Endothelial cell of umbilical vein (primary cell): Measurements from ENCODE around the gene SHOX. TPM values are rescaled to one million over a fixed set of nuclear protein-coding genes. Genes with fewer than 3 reads are reported as not detected.
"Not testable (repeated sequence)": the region's sequence is repeated elsewhere in the genome, so short reads cannot be mapped to it uniquely, and the experiment has no call there.

Experiments used
- BruUV-seq: library from RNA; stranded (reverse); fragments of 400-500 nt; replicated peaks from 2 replicates; lab custom pipeline; 2021; lab: Mats Ljungman, UMichigan
- CTCF ChIA-PET: fragments of 300-600, 350-600 bp; sonication (Branson Sonifier 250); formaldehyde crosslinking; loops from one replicate; lab custom pipeline; 2021; ENCODE audit warnings: antibody characterized with exemption, inconsistent platforms; lab: Charles Lee
- POLR2A ChIA-PET: fragments of 300-600, 350-600 bp; sonication (Branson Sonifier 250); formaldehyde crosslinking; loops from one replicate; lab custom pipeline; 2021; ENCODE audit warnings: antibody characterized with exemption, inconsistent platforms; lab: Charles Lee
- DNase-seq: peaks from one replicate; pipeline ENCODE4 v3.0.0-alpha.2; 2011; ENCODE audit warnings: low read depth, low spot score
- FAIRE-seq: peaks from 2 replicates; lab custom pipeline; 2011; peaks lifted over from hg19 to GRCh38; lab: Jason Lieb, UNC
- H2AFZ ChIP-seq: 2 replicates; pipeline ENCODE4 v1.6.0; 2012; ENCODE audit warnings: low read depth, low read length, control low read depth, inconsistent platforms
- H3K27ac ChIP-seq: 2 replicates; pipeline ENCODE4 v1.5.1; 2011; ENCODE audit warnings: low read depth, mild to moderate bottlenecking, control low read depth, low read length, moderate library complexity; ENCODE audit not compliant: insufficient read depth
- H3K27me3 ChIP-seq, 2 experiments: 2 replicates each; pipeline versions ENCODE4 v1.6.0 to v1.6.1; 2011; ENCODE audit warnings: low read length in 2 of 2, mixed read lengths in 1 of 2; ENCODE audit not compliant: control insufficient read depth in 2 of 2, insufficient read depth in 2 of 2
- H3K36me3 ChIP-seq, 2 experiments: 2 replicates in 1 of 2; 3 replicates in 1 of 2; pipeline ENCODE4 v1.5.1; 2011; ENCODE audit warnings: low read length in 2 of 2, mild to moderate bottlenecking in 1 of 2, moderate library complexity in 1 of 2; ENCODE audit not compliant: control insufficient read depth in 2 of 2, insufficient read depth in 2 of 2; ENCODE audit errors: extremely low read depth in 1 of 2
- H3K4me1 ChIP-seq: 3 replicates; pipeline ENCODE4 v1.5.1; 2011; ENCODE audit warnings: mild to moderate bottlenecking, low read length; ENCODE audit not compliant: control insufficient read depth, insufficient read depth; ENCODE audit errors: extremely low read depth
- H3K4me2 ChIP-seq: 2 replicates; pipeline ENCODE4 v1.6.1; 2011; ENCODE audit warnings: low read length, control low read depth, mixed read lengths; ENCODE audit not compliant: insufficient read depth
- H3K4me3 ChIP-seq, 3 experiments: fragments of 200-600 bp in 1 of 3; sonication (generic), shearing (Covaris generic) in 1 of 3; replicated peaks in 1 of 3; 2 replicates each; pipeline ENCODE4 v1.5.1; 2011 to 2016; ENCODE audit warnings: control low read depth in 3 of 3, low read length in 3 of 3, mild to moderate bottlenecking in 2 of 3, inconsistent platforms in 1 of 3, low read depth in 1 of 3, moderate library complexity in 1 of 3; ENCODE audit not compliant: insufficient read depth in 1 of 3
- H3K79me2 ChIP-seq: 2 replicates; pipeline ENCODE4 v1.6.0; 2012; ENCODE audit warnings: low read length, inconsistent platforms; ENCODE audit not compliant: control insufficient read depth, insufficient read depth
- H3K9ac ChIP-seq: replicated peaks from 2 replicates; pipeline ENCODE3; 2011; ENCODE audit warnings: low read length, control low read depth; ENCODE audit not compliant: insufficient read depth; ENCODE audit errors: extremely low read depth
- H3K9me1 ChIP-seq: replicated peaks from 3 replicates; pipeline ENCODE4 v1.6.0; 2011; ENCODE audit warnings: mild to moderate bottlenecking, low read length; ENCODE audit not compliant: control insufficient read depth, insufficient read depth; ENCODE audit errors: extremely low read depth
- H3K9me3 ChIP-seq: replicated peaks from 2 replicates; pipeline ENCODE4 v1.5.1; 2012; ENCODE audit warnings: low read length, inconsistent platforms; ENCODE audit not compliant: control insufficient read depth, insufficient read depth
- H4K20me1 ChIP-seq: replicated peaks from 2 replicates; pipeline ENCODE3; 2011; ENCODE audit warnings: mild to moderate bottlenecking, low read length; ENCODE audit not compliant: control insufficient read depth, insufficient read depth; ENCODE audit errors: extremely low read depth
- EZH2 ChIP-seq: IDR thresholded peaks from 2 replicates; pipeline ENCODE4 v1.6.1; 2012; ENCODE audit warnings: borderline replicate concordance, low read depth, mild to moderate bottlenecking, moderate library complexity, low read length, inconsistent platforms; ENCODE audit not compliant: severe bottlenecking
- POLR2A ChIP-seq: IDR thresholded peaks from 2 replicates; pipeline ENCODE4 v1.6.1; 2012; ENCODE audit warnings: low read depth, mild to moderate bottlenecking, control low read depth, low read length
- dilution Hi-C: fragments of 300-500 bp; cut with MboI; formaldehyde crosslinking; loops from one replicate; pipeline ENCODE4 v1.15.0; 2019; ENCODE audit warnings: low sequenced_read_pairs; ENCODE audit not compliant: extremely low pct_ligation_motif_present
- intact Hi-C: fragments of 100-400 bp; cut with micrococcal nuclease; formaldehyde crosslinking; loops from one replicate; pipeline ENCODE4 v1.10.0; 2022
- polyA plus RNA-seq, 4 experiments: library from polyadenylated mRNA; depleted of rRNA in 3 of 4; stranded (reverse) in 3 of 4; unstranded in 1 of 4; fragments of >200 nt; gene quantifications; 2 replicates each; pipeline versions ENCODE4 v1.2.1 to v1.2.3, GENCODE V29; 2011 to 2012; ENCODE audit warnings: missing spikeins in 1 of 4
- total RNA-seq: library from RNA; stranded (reverse); gene quantifications from 2 replicates; pipeline ENCODE4 v1.2.3, GENCODE V29; 2021
- TF ChIP-seq, protein P1 (sequence below), 2 donors: IDR thresholded peaks; 1 replicate in 1 of 2; 2 replicates in 1 of 2; pipeline ENCODE4 v1.5.1; 2011; ENCODE audit warnings: low read length in 2 of 2, mild to moderate bottlenecking in 2 of 2, moderate library complexity in 2 of 2, control low read depth in 1 of 2, inconsistent platforms in 1 of 2, low read depth in 1 of 2; ENCODE audit not compliant: insufficient read depth in 1 of 2; ENCODE audit errors: extremely low read depth in 1 of 2
- TF ChIP-seq, protein P2 (sequence below): IDR thresholded peaks from 2 replicates; pipeline ENCODE4 v1.6.1; 2011; ENCODE audit not compliant: insufficient read depth, insufficient read length

Gene SHOX
- total and polyA plus RNA-seq, 2 donors (not counting 3 experiments of a cell fraction or from before 2014, with no cell fraction given): not detected

DNA sequence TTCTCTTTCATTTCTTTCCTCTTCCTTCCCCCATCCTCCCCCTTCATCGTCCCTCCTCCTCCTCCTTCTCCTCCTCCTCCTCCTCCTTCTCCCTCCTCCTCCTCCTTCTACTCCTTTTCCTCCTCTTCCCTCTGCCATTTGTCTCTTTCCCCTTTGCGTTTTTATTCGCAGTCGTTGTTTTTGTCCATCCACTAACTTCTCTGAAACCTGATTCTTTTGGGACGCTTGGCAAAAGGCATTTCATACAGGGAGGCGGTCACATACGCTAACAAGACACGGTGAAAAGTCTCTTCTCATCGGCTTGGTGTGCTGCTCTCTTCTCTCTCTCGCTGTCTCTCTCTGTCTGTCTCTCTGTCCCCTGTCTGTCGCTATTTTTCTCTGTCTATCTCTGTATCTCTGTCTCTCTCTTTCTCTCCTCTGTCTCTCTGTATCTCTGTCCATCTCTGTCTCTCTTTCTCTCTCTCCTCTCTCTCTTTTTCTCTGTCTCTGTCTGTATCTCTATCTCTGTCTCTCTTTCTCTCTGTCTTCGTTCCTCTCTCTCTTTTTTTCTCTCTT is 5.4 kb upstream of the SHOX start:
- CTCF ChIA-PET: no interaction called here
- Histone ChIP-seq H4K20me1 (no peaks in the 10 kb centered on the region), H3K4me2 (no peak overlapping the region), H3K9me1 (no peaks in the 10 kb centered on the region), H3K79me2 (no peaks in the 10 kb centered on the region), H3K4me1 (no peaks in the 10 kb centered on the region), H3K36me3 (no peaks in the 10 kb centered on the region), H2AFZ (no peak overlapping the region), H3K4me3 (no peak overlapping the region), H3K27ac (no peak overlapping the region), H3K9ac (no peak overlapping the region), H3K9me3 (no peaks in the 10 kb centered on the region), H3K27me3 (peaks cover 15 to 24% of the 10 kb centered on the region in 2 experiments)
- TF ChIP-seq, protein P1, sequence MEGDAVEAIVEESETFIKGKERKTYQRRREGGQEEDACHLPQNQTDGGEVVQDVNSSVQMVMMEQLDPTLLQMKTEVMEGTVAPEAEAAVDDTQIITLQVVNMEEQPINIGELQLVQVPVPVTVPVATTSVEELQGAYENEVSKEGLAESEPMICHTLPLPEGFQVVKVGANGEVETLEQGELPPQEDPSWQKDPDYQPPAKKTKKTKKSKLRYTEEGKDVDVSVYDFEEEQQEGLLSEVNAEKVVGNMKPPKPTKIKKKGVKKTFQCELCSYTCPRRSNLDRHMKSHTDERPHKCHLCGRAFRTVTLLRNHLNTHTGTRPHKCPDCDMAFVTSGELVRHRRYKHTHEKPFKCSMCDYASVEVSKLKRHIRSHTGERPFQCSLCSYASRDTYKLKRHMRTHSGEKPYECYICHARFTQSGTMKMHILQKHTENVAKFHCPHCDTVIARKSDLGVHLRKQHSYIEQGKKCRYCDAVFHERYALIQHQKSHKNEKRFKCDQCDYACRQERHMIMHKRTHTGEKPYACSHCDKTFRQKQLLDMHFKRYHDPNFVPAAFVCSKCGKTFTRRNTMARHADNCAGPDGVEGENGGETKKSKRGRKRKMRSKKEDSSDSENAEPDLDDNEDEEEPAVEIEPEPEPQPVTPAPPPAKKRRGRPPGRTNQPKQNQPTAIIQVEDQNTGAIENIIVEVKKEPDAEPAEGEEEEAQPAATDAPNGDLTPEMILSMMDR (IDR thresholded peaks at IDR 0.05; ENCODE audit: extremely low read depth in 1 of 2, insufficient read depth in 1 of 2, low read depth in 1 of 2, low read length in 2 of 2): no peak
- TF ChIP-seq EZH2 (no peak), POLR2A (no peak)
- TF ChIP-seq, protein P2, sequence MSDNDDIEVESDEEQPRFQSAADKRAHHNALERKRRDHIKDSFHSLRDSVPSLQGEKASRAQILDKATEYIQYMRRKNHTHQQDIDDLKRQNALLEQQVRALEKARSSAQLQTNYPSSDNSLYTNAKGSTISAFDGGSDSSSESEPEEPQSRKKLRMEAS: no peak
- intact Hi-C loops (no loop called here), dilution Hi-C loops (no loop called here)
- no TSS peak for BruUV-seq
- POLR2A ChIA-PET: no interaction called here
- FAIRE-seq: no peak
- DNase-seq: no peak

DNA sequence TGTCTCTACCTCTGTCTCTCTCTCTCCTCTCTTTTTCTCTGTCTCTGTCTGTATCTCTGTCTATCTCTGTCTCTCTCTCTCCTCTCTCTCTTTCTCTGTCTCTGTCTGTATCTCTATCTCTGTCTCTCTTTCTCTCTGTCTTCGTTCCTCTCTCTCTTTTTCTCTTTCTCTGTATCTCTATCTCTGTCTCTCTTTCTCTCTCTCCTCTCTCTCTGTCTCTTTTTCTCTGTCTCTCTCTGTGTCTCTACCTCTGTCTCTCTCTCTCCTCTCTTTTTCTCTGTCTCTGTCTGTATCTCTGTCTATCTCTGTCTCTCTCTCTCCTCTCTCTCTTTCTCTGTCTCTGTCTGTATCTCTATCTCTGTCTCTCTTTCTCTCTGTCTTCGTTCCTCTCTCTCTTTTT is 4.5 kb upstream of the SHOX start:
- dilution Hi-C loops, H3K79me2 ChIP-seq, POLR2A ChIA-PET, H3K4me3 ChIP-seq, H3K9me3 ChIP-seq, intact Hi-C loops, H3K36me3 ChIP-seq, H2AFZ ChIP-seq, H3K4me1 ChIP-seq, H3K9ac ChIP-seq, H3K27ac ChIP-seq, H4K20me1 ChIP-seq, DNase-seq, FAIRE-seq, H3K9me1 ChIP-seq, H3K4me2 ChIP-seq, BruUV-seq, CTCF ChIA-PET: not testable (repeated sequence)
- peaks cover 16 to 30% of the 10 kb centered on the region in 2 experiments for H3K27me3 ChIP-seq
